Stimulated activated CD4-positive, alpha-beta T cell treated with anti-CD3 and anti-CD28 coated beads, Interleukin-2, amount 100 ng/mL, for 4 hours (primary cell): ENCODE results near the gene RNF144A.

ENCODE experiments used
- DNase-seq: peaks from one replicate; pipeline ENCODE4 v3.0.0-alpha.2; 2020; ENCODE audit warnings: low read depth

RNF144A gene

GRCh38 chr2:6947929-6948676 lies 30.9 kb downstream of the RNF144A start:
- no peak for DNase-seq

GRCh38 chr2:6948677-6949351 lies 31.6 kb downstream of the RNF144A start:
- DNase-seq = no peak

- no peak for DNase-seq
Observed at GRCh38 chr2:6951046-6951445, 33.8 kb downstream of the RNF144A start.

- DNase-seq = no peak
Observed at GRCh38 chr2:6952101-6952500, 34.9 kb downstream of the RNF144A start.

GRCh38 chr2:6954586-6954985 lies 37.4 kb downstream of the RNF144A start:
- no peak for DNase-seq

- no peak for DNase-seq
Observed at GRCh38 chr2:6955511-6956136, 38.4 kb downstream of the RNF144A start.

GRCh38 chr2:6956566-6956965 lies 39.4 kb downstream of the RNF144A start:
- DNase-seq = no peak

GRCh38 chr2:6957031-6957714 lies 40.0 kb downstream of the RNF144A start:
- no peak for DNase-seq

- DNase-seq = no peak
Observed at GRCh38 chr2:6957910-6958615, 40.9 kb downstream of the RNF144A start.

- no peak for DNase-seq
Observed at GRCh38 chr2:6958616-6959235, 41.5 kb downstream of the RNF144A start.

GRCh38 chr2:6959751-6960150 lies 42.5 kb downstream of the RNF144A start:
- no peak for DNase-seq

GRCh38 chr2:6960659-6961058 lies 43.4 kb downstream of the RNF144A start:
- DNase-seq = no peak

GRCh38 chr2:6963727-6964126 lies 46.5 kb downstream of the RNF144A start:
- DNase-seq = no peak

- no peak for DNase-seq
Observed at GRCh38 chr2:6965071-6965795, 48.0 kb downstream of the RNF144A start.

GRCh38 chr2:6966446-6966940 lies 49.3 kb downstream of the RNF144A start:
- no peak for DNase-seq

- no peak for DNase-seq
Observed at GRCh38 chr2:6967301-6967700, 50.1 kb downstream of the RNF144A start.

GRCh38 chr2:6968319-6969100 lies 51.3 kb downstream of the RNF144A start:
- no peak for DNase-seq

- DNase-seq = no peak
Observed at GRCh38 chr2:6970551-6970950, 53.3 kb downstream of the RNF144A start.

- no peak for DNase-seq
Observed at GRCh38 chr2:6970976-6971480, 53.8 kb downstream of the RNF144A start.

- no peak for DNase-seq
Observed at GRCh38 chr2:6971502-6971901, 54.3 kb downstream of the RNF144A start.
